GM18909 (cell line): ENCODE results near the gene PARD3B.

Experiments
- ATAC-seq: cut with Tn5 transposase; IDR thresholded peaks from one replicate; pipeline ENCODE4 v1.9.1; 2021; ENCODE audit warnings: mild to moderate bottlenecking; ENCODE audit not compliant: unreplicated experiment, poor library complexity

PARD3B gene

GRCh38 chr2:204871231-204871953 lies 326.1 kb downstream of the PARD3B start:
- no peak for ATAC-seq

- ATAC-seq = no peak
These were observed 331.0 kb downstream of the PARD3B start for GRCh38 chr2:204876311-204876710.

GRCh38 chr2:204877691-204878090 lies 332.4 kb downstream of the PARD3B start:
- ATAC-seq = no peak

GRCh38 chr2:204880928-204881327 lies 335.7 kb downstream of the PARD3B start:
- ATAC-seq = no peak

GRCh38 chr2:204881655-204882054 lies 336.4 kb downstream of the PARD3B start:
- ATAC-seq = no peak

GRCh38 chr2:204885747-204886146 lies 340.5 kb downstream of the PARD3B start:
- no peak for ATAC-seq

GRCh38 chr2:204886713-204887112 lies 341.4 kb downstream of the PARD3B start:
- ATAC-seq = no peak

- ATAC-seq = no peak
These were observed 342.9 kb downstream of the PARD3B start for GRCh38 chr2:204888222-204888621.

GRCh38 chr2:204890680-204891079 lies 345.4 kb downstream of the PARD3B start:
- ATAC-seq = no peak

- ATAC-seq = no peak
These were observed 346.5 kb downstream of the PARD3B start for GRCh38 chr2:204891739-204892138.

GRCh38 chr2:204892506-204893255 lies 347.4 kb downstream of the PARD3B start:
- ATAC-seq = no peak

GRCh38 chr2:204896146-204896545 lies 350.9 kb downstream of the PARD3B start:
- no peak for ATAC-seq

- ATAC-seq = no peak
These were observed 352.3 kb downstream of the PARD3B start for GRCh38 chr2:204897561-204897960.

- no peak for ATAC-seq
These were observed 353.8 kb downstream of the PARD3B start for GRCh38 chr2:204898928-204899640.

GRCh38 chr2:204899983-204900382 lies 354.7 kb downstream of the PARD3B start:
- no peak for ATAC-seq

- no peak for ATAC-seq
These were observed 355.2 kb downstream of the PARD3B start for GRCh38 chr2:204900487-204900886.

- no peak for ATAC-seq
These were observed 355.6 kb downstream of the PARD3B start for GRCh38 chr2:204900910-204901309.

- ATAC-seq = no peak
These were observed 356.3 kb downstream of the PARD3B start for GRCh38 chr2:204901591-204901990.

GRCh38 chr2:204909791-204910190 lies 364.5 kb downstream of the PARD3B start:
- ATAC-seq = no peak

GRCh38 chr2:204913312-204913711 lies 368.0 kb downstream of the PARD3B start:
- ATAC-seq = no peak

GRCh38 chr2:204913854-204914464 lies 368.7 kb downstream of the PARD3B start:
- ATAC-seq = no peak
